ENCODE results near the gene FAM149B1.
"Not testable (repeated sequence)": the region's sequence is repeated elsewhere in the genome, so short reads cannot be mapped to it uniquely, and the experiment has no call there.

Gene FAM149B1

DNA sequence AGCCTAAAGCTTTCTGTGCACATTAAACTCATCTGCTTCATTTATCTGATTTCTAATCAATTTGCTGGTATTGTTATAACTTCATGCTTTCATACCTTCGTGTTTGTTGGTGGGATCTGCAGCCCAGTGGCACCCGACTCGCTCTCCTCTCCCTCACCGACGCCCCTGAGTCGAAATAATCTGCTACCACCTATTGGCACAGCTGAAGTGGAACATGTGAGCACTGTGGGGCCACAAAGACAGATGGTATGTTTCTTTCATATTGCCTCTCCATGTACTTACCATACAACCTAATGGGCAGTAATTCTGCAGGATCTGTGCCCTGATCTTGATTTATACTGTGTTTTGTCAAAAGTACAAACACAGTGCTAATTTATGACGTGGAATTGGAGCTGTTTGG is 66.8 kb downstream of the FAM149B1 start:
- no peak for DNase-seq

DNA sequence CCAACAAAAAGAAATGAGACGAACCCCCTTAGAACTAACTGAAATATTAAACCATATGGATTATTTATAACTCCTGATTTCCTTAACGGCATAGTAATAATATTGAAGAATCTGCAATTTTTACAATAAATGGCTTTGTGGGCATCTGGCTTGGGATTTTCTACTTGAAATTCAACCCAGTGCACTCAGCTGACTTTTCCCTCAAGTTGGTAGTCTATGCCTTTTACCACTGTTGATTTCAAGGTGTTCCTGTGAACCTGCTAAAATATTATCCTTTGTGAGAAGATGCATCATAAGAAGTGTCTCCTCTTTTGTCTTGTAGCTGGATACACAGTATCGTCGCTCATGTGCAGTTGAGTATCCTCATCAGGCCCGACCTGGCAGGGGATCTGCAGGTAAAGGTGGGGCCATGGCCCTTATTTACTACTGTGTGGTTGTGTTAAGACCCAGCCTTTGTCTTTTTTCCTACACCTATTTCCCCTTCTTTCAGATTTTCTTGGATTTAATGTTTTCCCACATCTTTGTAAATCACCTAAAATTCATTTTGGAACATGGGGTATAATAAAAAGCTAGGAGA is 71.2 kb downstream of the FAM149B1 start:
- no peak for DNase-seq

- DNase-seq: no peak
These were observed 72.0 kb downstream of the FAM149B1 start for GRCh38 chr10:73239908-73240307.

- no peak for DNase-seq
These were observed 77.1 kb downstream of the FAM149B1 start for GRCh38 chr10:73244866-73245477.

- no peak for DNase-seq
These were observed 78.4 kb downstream of the FAM149B1 start for GRCh38 chr10:73246322-73246645.

DNA sequence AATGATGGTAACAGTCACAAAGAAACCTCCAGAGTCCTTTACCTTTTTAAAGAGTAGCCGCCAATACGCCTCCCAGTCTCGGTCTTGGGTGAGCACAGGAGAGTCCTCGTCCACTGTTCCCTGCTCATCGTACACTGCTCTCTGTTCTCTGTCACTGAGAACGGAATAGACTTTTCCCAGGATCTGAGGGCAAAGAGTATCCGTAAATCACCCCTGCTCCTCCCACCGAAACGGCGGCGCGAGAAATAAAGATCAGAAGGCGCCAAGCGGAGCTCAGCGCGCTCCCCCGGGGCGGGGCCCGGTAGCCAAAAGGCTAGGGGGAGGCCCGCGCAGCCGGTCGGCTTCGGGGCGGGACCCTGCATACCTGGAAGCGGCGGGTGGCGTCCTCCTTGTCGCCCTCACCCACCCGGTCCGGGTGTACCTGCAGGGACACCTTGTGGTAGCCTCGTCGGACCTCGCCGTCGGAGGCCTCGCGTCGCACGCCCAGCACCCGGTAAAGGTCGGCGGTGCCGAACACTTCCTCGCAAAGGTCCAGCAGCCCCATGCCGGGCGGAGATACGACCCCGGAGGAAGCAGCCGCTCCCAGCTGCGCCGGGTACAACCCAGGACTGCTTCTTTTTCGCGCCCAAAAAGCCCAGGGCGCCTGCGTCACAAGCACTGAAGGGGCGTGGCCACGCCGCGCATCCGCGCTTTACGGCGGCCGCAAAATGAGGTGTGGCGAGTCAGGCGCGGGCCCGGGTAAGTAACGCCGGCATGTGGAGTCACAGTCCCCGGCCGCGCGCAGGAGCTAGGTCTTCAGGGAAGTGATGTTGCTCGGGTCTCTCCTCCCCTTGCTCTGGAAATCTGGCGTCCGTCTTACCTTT is 79.0 kb downstream of the FAM149B1 start, which contains the start of gene DNAJC9:
DNAJC9 (minus strand) TSS at position 610 of the 863 bp plus-strand sequence; CDS start at position 544, 66 bp downstream.
- DNase-seq: peak; percentile 87 to 98

- peak in 1 of 2 donors; percentile 12 for DNase-seq
These were observed 79.8 kb downstream of the FAM149B1 start for GRCh38 chr10:73247509-73248258.

- no peak for DNase-seq
These were observed 80.4 kb downstream of the FAM149B1 start for GRCh38 chr10:73248259-73248724.

DNA sequence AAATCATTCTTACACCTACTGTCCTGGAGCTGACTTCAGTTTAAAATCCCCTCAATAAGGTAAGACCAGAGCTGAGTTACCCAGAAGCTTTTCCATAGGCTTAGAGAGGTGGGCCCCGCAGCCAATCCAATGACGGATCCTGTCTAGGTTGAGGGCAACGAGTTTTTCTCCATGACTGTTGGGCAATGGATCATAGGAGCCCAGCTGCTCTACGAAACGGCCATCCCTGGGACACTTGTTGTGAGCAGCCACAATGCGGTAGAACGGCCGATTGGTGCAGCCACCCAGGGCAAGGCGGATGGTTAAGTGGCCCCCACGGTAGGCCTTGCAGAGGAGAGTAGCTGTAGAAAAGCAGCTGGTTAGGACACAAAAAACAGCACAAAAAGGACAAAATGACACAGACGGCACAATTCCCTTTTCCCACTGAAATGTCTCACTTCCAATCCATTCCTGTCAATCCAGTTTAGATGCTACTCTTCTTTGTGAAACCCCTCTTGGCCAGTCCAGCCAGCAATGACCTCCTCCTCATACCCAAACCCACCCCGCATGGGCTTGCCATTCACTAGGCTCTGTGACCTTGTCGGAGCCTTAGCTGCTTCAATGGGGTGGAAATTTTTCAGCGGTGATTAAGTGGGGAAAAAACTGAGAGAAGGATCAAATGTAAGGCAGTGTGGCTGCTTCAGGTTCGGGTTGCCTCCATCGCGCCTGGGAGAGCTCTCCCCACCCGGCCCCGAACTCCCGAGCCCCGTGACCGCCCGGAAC is 83.9 kb downstream of the FAM149B1 start:
- peak; percentile 8 to 10 for DNase-seq

DNA sequence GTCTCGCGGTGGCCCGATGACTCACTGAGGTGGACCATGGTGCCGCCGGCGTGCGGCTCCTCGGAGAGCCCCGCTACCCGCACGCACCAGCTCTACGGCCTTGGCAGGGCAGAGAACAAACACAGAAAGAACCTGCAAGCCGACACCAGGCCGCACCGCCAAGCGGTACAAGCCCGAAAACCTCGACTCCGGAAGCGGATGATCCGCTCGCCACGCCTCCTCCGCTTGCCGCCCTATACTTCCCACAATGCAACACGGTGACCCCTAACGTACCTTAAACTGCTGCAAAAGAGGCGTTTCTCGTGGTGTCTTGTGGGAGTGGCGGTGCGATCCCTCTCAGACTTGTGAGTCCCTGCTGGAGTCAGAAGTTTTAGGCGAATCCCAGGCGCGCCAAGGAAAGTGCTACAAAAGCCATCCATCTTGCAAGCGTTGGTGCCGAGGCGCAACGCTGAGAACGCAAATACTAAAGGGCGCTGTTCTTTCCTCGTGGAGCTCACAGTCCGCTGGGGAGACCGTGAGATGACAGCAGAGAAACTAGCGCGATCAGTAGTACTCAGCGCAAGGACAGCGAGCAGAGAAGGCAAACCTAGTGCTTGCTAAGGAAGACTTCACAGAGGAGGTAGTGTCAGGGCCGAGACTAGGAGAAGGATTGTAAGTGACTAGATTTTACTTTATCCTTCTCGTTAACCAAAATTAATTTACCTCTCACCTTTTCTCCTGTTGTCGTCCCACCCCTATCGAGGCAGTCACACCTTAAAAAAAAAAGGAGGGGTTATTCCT is 84.7 kb downstream of the FAM149B1 start, which contains the start of gene MRPS16:
MRPS16 (minus strand) TSS at position 200 of the 780 bp plus-strand sequence; CDS start at position 38, 162 bp downstream.
- DNase-seq: peak; percentile 94 to 97

DNA sequence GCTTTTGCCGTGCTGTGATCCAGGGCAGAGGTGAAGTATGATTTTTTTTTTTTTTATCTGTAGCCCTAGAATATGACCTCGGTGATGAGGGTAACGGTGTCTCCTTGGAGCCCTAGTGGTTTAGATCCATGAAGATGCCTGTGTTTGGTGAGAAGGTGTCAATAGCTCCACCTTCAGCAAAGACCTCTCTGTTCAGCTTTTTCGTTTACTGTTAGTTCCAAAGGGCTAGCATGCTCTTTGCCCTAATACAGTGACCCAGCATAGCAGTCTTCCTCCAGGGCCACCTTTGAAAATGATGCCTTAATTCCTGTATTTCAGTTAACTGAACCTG is 85.3 kb downstream of the FAM149B1 start:
- DNase-seq: no peak

DNA sequence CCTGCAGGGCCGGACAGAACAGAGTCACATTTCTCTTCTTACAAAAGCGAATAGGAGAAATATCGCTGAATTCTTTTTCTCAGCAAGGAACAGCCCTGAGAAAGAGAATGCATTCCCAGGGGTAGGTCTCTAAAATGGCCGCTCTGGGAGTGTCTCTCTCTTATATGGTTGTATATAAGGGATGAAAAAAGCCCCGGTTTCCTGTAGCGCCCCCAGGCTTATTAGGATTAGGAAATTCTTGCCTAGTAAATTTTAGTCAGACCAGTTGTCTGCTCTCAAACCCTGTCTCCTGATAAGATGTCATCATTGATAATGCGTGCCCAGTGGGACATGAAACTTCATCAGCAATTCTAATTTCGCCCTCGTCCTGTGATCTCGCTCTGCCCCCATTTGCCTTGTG is 90.7 kb downstream of the FAM149B1 start:
- not testable (repeated sequence) for DNase-seq

GRCh38 chr10:73261362-73261995 is 93.6 kb downstream of the FAM149B1 start:
- DNase-seq: no peak

DNA sequence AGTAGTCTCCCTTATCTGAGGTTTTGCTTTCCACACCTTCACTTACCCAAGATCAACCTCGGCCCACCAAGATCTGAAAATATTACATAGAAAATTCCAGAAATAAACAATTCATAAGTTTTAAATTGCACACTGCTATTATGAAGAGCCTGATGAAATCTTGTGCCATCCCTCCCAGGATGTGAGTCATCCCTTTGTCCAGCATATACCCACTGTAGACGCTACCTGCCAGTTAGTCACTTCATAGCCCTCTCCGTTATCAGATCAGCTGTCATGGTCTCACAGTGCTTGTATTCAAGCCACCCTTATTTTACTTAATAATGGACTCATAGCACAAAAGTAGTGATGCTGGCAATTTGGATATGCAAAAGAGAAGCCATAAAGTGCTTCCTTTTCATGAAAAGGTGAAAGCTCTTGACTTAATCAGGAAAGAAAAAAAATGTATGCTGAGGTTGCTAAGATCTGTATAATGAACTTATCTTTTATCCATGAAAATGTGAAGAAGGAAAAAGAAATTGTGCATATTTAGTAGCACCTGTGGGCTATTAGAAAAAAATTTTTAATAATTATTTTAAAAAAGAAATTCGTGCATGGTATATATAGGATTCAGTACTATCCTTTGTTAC is 94.3 kb downstream of the FAM149B1 start:
- DNase-seq: no peak

DNA sequence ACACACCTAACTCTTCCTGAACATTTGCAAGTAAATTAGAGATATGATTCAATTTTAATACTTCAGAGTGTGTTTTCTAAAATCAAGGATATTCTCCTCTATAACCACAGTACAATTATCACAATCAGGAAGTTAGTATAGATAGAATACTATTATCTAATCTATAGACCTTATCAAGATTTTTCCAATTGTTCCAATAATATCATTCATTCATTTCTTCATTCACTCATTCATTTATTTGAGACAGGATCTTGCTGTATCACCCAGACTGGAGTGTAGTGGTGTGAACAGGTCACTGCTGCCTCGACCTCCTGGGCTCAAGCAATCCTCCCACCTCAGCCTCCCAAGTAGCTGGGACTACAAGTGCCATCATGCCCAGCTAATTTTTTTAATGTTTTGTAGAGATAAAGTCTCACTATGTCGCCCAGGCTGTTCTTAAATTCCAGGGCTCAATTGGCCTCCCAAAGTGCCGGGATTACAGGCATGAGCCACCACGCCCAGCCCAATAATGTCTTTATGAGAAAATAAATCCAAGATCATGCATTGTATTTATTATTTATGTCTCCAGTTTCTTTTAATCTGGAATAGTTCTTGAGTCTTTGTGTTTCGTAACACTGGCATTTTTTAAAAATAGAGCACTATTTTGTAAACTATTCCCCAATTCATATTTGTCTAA is 95.1 kb downstream of the FAM149B1 start:
- no peak for DNase-seq

- DNase-seq: peak in 1 of 2 donors; percentile 48
These were observed 95.9 kb downstream of the FAM149B1 start for GRCh38 chr10:73263693-73264347.

DNA sequence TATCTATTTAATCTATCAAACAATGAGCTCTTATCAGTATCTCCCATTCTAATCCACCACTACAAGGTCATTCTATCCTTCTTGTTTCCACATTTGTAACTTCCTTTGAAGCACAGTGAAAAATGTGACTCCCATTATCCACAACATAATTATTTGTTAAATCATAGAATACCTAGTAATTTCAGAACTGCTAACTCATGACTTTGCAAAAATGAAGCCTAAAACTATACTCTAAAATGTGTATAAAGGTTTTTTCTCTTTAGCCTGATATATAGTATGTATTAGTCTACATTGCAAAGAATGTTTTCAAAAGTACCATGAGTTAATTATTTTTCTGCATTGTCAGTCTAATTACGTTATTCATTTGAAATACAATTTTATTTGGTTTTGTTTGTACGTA is 96.5 kb downstream of the FAM149B1 start:
- DNase-seq: no peak

DNA sequence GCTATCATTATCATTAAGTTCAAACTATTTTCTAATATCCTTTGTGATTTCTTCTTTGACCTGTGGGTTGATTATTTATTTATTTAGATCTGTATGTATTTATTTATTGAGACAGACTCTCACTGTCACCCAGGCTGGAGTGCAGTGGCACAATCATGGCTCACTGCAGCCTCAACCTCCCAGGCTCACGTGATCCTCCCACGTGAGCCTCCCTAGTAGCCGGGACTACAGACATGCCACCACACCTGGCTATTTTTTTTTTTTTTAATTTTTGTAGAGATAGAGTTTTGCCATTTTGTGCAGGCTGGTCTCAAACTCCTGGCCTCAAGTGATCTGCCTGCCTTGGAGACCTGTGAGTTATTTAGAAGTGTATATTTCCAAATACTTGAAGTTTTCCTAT is 113.2 kb downstream of the FAM149B1 start:
- DNase-seq: no peak

DNA sequence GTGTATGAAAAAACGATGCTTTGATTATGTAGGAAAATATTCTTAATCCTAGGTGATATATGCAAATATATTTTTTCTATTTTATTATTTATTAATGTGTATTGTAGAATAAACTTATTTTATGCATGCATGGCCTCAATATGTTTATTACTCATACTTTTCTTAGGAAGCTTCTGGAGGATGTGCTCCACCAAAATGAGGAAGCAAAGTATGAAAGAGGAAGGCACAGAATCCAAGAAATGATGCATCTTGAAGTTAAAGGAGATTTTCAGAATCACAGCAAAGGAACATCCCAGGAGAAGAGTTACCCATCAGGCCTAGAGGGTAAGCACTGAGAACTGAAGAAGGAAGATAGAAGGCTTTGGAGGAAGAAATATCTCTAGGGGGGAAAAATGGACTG is 119.5 kb downstream of the FAM149B1 start:
- DNase-seq: peak; percentile 34 to 48
